H1 (cell line): ENCODE measurements around the gene ESR1. TPM values are rescaled to one million over a fixed set of nuclear protein-coding genes. Genes with fewer than 3 reads are reported as not detected.

ENCODE experiments used
- CTCF ChIA-PET: fragments of 300-600 bp; sonication (Branson Sonifier 250); formaldehyde crosslinking; loops from one replicate; lab custom pipeline; 2021; ENCODE audit not compliant: partially characterized antibody; lab: Charles Lee
- POLR2A ChIA-PET: fragments of 300-600 bp; sonication (Branson Sonifier 250); formaldehyde crosslinking; loops from one replicate; lab custom pipeline; 2021; ENCODE audit warnings: inconsistent platforms; ENCODE audit not compliant: partially characterized antibody; lab: Charles Lee
- DNase-seq, 2 experiments: peaks; one replicate each; pipeline versions ENCODE4 v3.0.0 to v3.0.0-alpha.2; 2010 to 2022; ENCODE audit warnings: low spot score in 2 of 2, low read depth in 1 of 2, mixed read lengths in 1 of 2
- FAIRE-seq: peaks from 2 replicates; lab custom pipeline; 2011; peaks lifted over from hg19 to GRCh38; lab: Jason Lieb, UNC
- H2AFZ ChIP-seq: 2 replicates; pipeline ENCODE4 v1.8.1; 2012; ENCODE audit warnings: low read length, inconsistent platforms
- H2AK5ac ChIP-seq: 2 replicates; pipeline ENCODE4 v1.6.1; 2013; ENCODE audit warnings: low read depth, low read length
- H2BK120ac ChIP-seq: replicated peaks from 2 replicates; pipeline ENCODE3; 2013; ENCODE audit warnings: low read depth, low read length, inconsistent platforms
- H2BK12ac ChIP-seq: 2 replicates; pipeline ENCODE4 v1.6.1; 2013; ENCODE audit warnings: low read depth, low read length
- H2BK15ac ChIP-seq: 2 replicates; pipeline ENCODE4 v1.6.1; 2013; ENCODE audit warnings: low read length
- H2BK20ac ChIP-seq: 2 replicates; pipeline ENCODE4 v1.6.1; 2013; ENCODE audit warnings: low read length
- H2BK5ac ChIP-seq: 2 replicates; pipeline ENCODE4 v1.6.1; 2013; ENCODE audit warnings: low read depth, low read length
- H3K14ac ChIP-seq: 2 replicates; pipeline ENCODE4 v1.6.1; 2013; ENCODE audit warnings: inconsistent platforms; ENCODE audit not compliant: insufficient read length
- H3K18ac ChIP-seq: 2 replicates; pipeline ENCODE4 v1.6.1; 2013; ENCODE audit warnings: low read length; ENCODE audit errors: extremely low read depth
- H3K23ac ChIP-seq: 2 replicates; pipeline ENCODE4 v1.6.1; 2013; ENCODE audit warnings: inconsistent platforms; ENCODE audit not compliant: insufficient read length
- H3K23me2 ChIP-seq: 2 replicates; pipeline ENCODE4 v1.6.1; 2013; ENCODE audit warnings: low read depth, low read length
- H3K27ac ChIP-seq: 2 replicates; pipeline ENCODE4 v1.6.1; 2011; ENCODE audit warnings: low read depth, low read length, inconsistent platforms
- H3K27me3 ChIP-seq, 4 experiments: replicated peaks in 1 of 4; 1 replicate in 1 of 4; 2 replicates in 3 of 4; pipeline versions ENCODE4 v1.6.1 to v1.8.1; 2011 to 2013; ENCODE audit warnings: low read length in 3 of 4, mild to moderate bottlenecking in 3 of 4, inconsistent platforms in 2 of 4, mixed read lengths in 2 of 4, moderate library complexity in 1 of 4; ENCODE audit not compliant: control insufficient read depth in 3 of 4, insufficient read depth in 3 of 4; ENCODE audit errors: extremely low read depth in 1 of 4
- H3K36me3 ChIP-seq, 4 experiments: 2 replicates each; pipeline versions ENCODE4 v1.6.1 to v1.8.1; 2011 to 2013; ENCODE audit warnings: mild to moderate bottlenecking in 4 of 4, low read length in 3 of 4, moderate library complexity in 2 of 4, control low read depth in 1 of 4, inconsistent platforms in 1 of 4; ENCODE audit not compliant: insufficient read depth in 4 of 4, control insufficient read depth in 2 of 4
- H3K4ac ChIP-seq: replicated peaks from 2 replicates; pipeline ENCODE3; 2013; ENCODE audit warnings: low read length, low read depth, mixed read lengths, inconsistent platforms; ENCODE audit not compliant: insufficient read length
- H3K4me1 ChIP-seq, 4 experiments: replicated peaks in 1 of 4; 1 replicate in 1 of 4; 2 replicates in 3 of 4; pipeline versions ENCODE4 v1.6.1 to v1.8.1; 2011 to 2013; ENCODE audit warnings: low read length in 3 of 4, inconsistent platforms in 2 of 4, mixed read lengths in 1 of 4; ENCODE audit not compliant: insufficient read depth in 4 of 4, control insufficient read depth in 3 of 4
- H3K4me2 ChIP-seq, 2 experiments: 2 replicates each; pipeline versions ENCODE4 v1.6.1 to v1.8.1; 2011 to 2013; ENCODE audit warnings: low read depth in 2 of 2, low read length in 2 of 2, control low read depth in 1 of 2, inconsistent platforms in 1 of 2, mild to moderate bottlenecking in 1 of 2; ENCODE audit not compliant: insufficient read depth in 1 of 2
- H3K4me3 ChIP-seq, 4 experiments: fragments of 200-600, 300-600 bp in 1 of 4; sonication (generic), shearing (Covaris generic), sonication (Bioruptor Twin) in 1 of 4; 2 replicates each; pipeline versions ENCODE4 v1.5.1 to v1.8.1; 2011 to 2016; ENCODE audit warnings: low read length in 4 of 4, low read depth in 3 of 4, control low read depth in 2 of 4, inconsistent platforms in 2 of 4, mild to moderate bottlenecking in 2 of 4, mixed read lengths in 1 of 4, moderate library complexity in 1 of 4; ENCODE audit not compliant: insufficient read depth in 2 of 4; ENCODE audit errors: extremely low read depth in 1 of 4
- H3K56ac ChIP-seq: replicated peaks from 2 replicates; pipeline ENCODE3; 2013; ENCODE audit warnings: low read depth, mild to moderate bottlenecking, mixed read lengths, low read length, inconsistent platforms; ENCODE audit not compliant: insufficient read length
- H3K79me1 ChIP-seq: 2 replicates; pipeline ENCODE4 v1.6.1; 2013; ENCODE audit warnings: low read depth, low read length, control low read depth
- H3K79me2 ChIP-seq, 2 experiments: 2 replicates each; pipeline versions ENCODE4 v1.6.1 to v1.8.1; 2012 to 2013; ENCODE audit warnings: low read length in 2 of 2, mild to moderate bottlenecking in 2 of 2, inconsistent platforms in 1 of 2; ENCODE audit not compliant: insufficient read depth in 2 of 2, control insufficient read depth in 1 of 2
- H3K9ac ChIP-seq, 4 experiments: replicated peaks in 1 of 4; 1 replicate in 1 of 4; 2 replicates in 3 of 4; pipeline versions ENCODE4 v1.6.1 to v1.8.1; 2011 to 2013; ENCODE audit warnings: low read depth in 3 of 4, low read length in 3 of 4, control low read depth in 2 of 4, mild to moderate bottlenecking in 2 of 4, moderate library complexity in 2 of 4, inconsistent platforms in 1 of 4; ENCODE audit errors: extremely low read depth in 1 of 4
- H3K9me3 ChIP-seq, 2 experiments: 2 replicates each; pipeline versions ENCODE4 v1.6.1 to v1.8.1; 2012 to 2013; ENCODE audit warnings: mild to moderate bottlenecking in 2 of 2, moderate library complexity in 2 of 2, control low read depth in 1 of 2, inconsistent platforms in 1 of 2, low read depth in 1 of 2, low read length in 1 of 2, mixed read lengths in 1 of 2; ENCODE audit not compliant: insufficient read depth in 2 of 2
- H4K20me1 ChIP-seq, 2 experiments: replicated peaks in 1 of 2; 2 replicates each; pipeline versions ENCODE3 to v1.8.1; 2011 to 2013; ENCODE audit warnings: inconsistent platforms in 2 of 2, low read length in 2 of 2, mild to moderate bottlenecking in 1 of 2; ENCODE audit not compliant: insufficient read depth in 2 of 2, control insufficient read depth in 1 of 2
- H4K5ac ChIP-seq: 2 replicates; pipeline ENCODE4 v1.6.1; 2013; ENCODE audit warnings: low read length, low read depth, mixed read lengths, inconsistent platforms; ENCODE audit not compliant: insufficient read length
- H4K8ac ChIP-seq: 2 replicates; pipeline ENCODE4 v1.8.0; 2013; ENCODE audit warnings: mild to moderate bottlenecking, moderate library complexity, low read length, inconsistent platforms; ENCODE audit not compliant: insufficient read depth; ENCODE audit errors: extremely low read depth
- H4K91ac ChIP-seq: replicated peaks from 2 replicates; pipeline ENCODE3; 2013; ENCODE audit warnings: low read length, mixed read lengths, inconsistent platforms; ENCODE audit not compliant: insufficient read length
- CHD1 ChIP-seq: IDR thresholded peaks from 2 replicates; pipeline ENCODE4 v1.6.1; 2012; ENCODE audit warnings: low read depth, low read length, improper control_type of control experiment
- E2F6 ChIP-seq: IDR thresholded peaks from 2 replicates; pipeline ENCODE4 v1.6.1; 2012; ENCODE audit warnings: inconsistent platforms
- EZH2 ChIP-seq: fragments of 200-600 bp; sonication (generic); IDR thresholded peaks from 2 replicates; pipeline ENCODE4 v1.7.1; 2012; ENCODE audit warnings: low read depth, mild to moderate bottlenecking, moderate library complexity, low read length, inconsistent platforms; ENCODE audit not compliant: severe bottlenecking
- RAD21 ChIP-seq, 2 experiments: IDR thresholded peaks in 1 of 2; conservative IDR thresholded peaks in 1 of 2; 2 replicates each; pipeline ENCODE4 v1.6.1; 2011; ENCODE audit warnings: low read depth in 2 of 2, low read length in 2 of 2, improper control_type of control experiment in 1 of 2, inconsistent platforms in 1 of 2, mild to moderate bottlenecking in 1 of 2, moderate library complexity in 1 of 2
- SIN3A ChIP-seq, 2 experiments: IDR thresholded peaks in 1 of 2; conservative IDR thresholded peaks in 1 of 2; 2 replicates each; pipeline ENCODE4 v1.6.1; 2011 to 2012; ENCODE audit warnings: low read length in 2 of 2, improper control_type of control experiment in 1 of 2, low read depth in 1 of 2, mild to moderate bottlenecking in 1 of 2
- SP4 ChIP-seq: IDR thresholded peaks from 2 replicates; pipeline ENCODE4 v1.6.1; 2012; ENCODE audit warnings: low read length, inconsistent platforms
- ZNF274 ChIP-seq: IDR thresholded peaks from 2 replicates; pipeline ENCODE4 v1.7.0; 2012; ENCODE audit warnings: low read length, borderline replicate concordance; ENCODE audit errors: extremely low read depth
- WGBS, 2 experiments: shearing (Covaris generic) in 1 of 2; methylation state at CpG; one replicate each; pipeline versions ENCODE4 v1.1.6 to v1.1.7; 2013 to 2015; ENCODE audit warnings: low lambda C conversion rate in 2 of 2, mixed read lengths in 2 of 2, inconsistent platforms in 1 of 2, low coverage in 1 of 2, missing lambda C conversion rate in 1 of 2; ENCODE audit not compliant: insufficient replicate concordance in 2 of 2, insufficient coverage in 1 of 2, insufficient read length in 1 of 2; ENCODE audit errors: extremely low coverage in 1 of 2, missing lambda C conversion rate in 1 of 2; 5-methylcytosine and 5-hydroxymethylcytosine counted together
- polyA plus RNA-seq, 7 experiments: library from polyadenylated mRNA; depleted of rRNA in 3 of 7; stranded (reverse) in 5 of 7; unstranded in 2 of 7; fragments of >200 nt in 5 of 7; fragments of 200-250 nt in 2 of 7; gene quantifications; 1 replicate in 5 of 7; 2 replicates in 1 of 7; 4 replicates in 1 of 7; pipeline versions ENCODE4 v1.2.1 to v1.2.3, GENCODE V29; 2011 to 2013; ENCODE audit warnings: missing spikeins in 2 of 7, mixed read lengths in 2 of 7
- total RNA-seq: library from RNA; stranded (reverse); fragmentation: NEBNext Ultra II Directional; extraction: Animal tissue kit (Norgen Biotek cat#: 25700); gene quantifications from 2 replicates; pipeline ENCODE4 v1.2.1, GENCODE V29; 2021

ESR1 gene
- total and polyA plus RNA-seq, 2 of the 8 experiments (the other 6 are each of a cell fraction or from before 2014, with no cell fraction given) = 0.03 to 0.17 TPM

GRCh38 chr6:151891524-151891923 lies 84.0 kb downstream of the ESR1 start:
- H3K14ac ChIP-seq = no peak overlapping the region
- no peak overlapping the region for H2BK15ac ChIP-seq
- no peak overlapping the region for H3K56ac ChIP-seq
- no peaks in the 10 kb centered on the region for H3K79me2 ChIP-seq
- H4K20me1 ChIP-seq = no peaks in the 10 kb centered on the region
- H3K27ac ChIP-seq = no peak overlapping the region
- no peaks in the 10 kb centered on the region for H3K4me1 ChIP-seq
- H3K4me2 ChIP-seq = no peak overlapping the region
- no peaks in the 10 kb centered on the region for H3K9me3 ChIP-seq
- FAIRE-seq = no peak
- no peak overlapping the region for H2BK120ac ChIP-seq
- no peak overlapping the region for H3K9ac ChIP-seq
- H3K18ac ChIP-seq = no peak overlapping the region
- no peak for TF ChIP-seq SP4
- TF ChIP-seq RAD21 (IDR thresholded peaks at IDR 0.05 in 1 of 2, conservative IDR thresholded peaks at IDR 0.05 in 1 of 2; ENCODE audit: low read depth in 2 of 2, low read length in 2 of 2) = no peak
- no peak for TF ChIP-seq EZH2
- no peak for TF ChIP-seq SIN3A (conservative IDR thresholded peaks at IDR 0.05 in 1 of 2, IDR thresholded peaks at IDR 0.05 in 1 of 2; ENCODE audit: low read depth in 1 of 2, low read length in 2 of 2)
- no peak for TF ChIP-seq CHD1
- no peak for TF ChIP-seq E2F6
- no peak for TF ChIP-seq ZNF274
- H2AK5ac ChIP-seq = no peak overlapping the region
- H4K5ac ChIP-seq = no peak overlapping the region
- H4K91ac ChIP-seq = no peak overlapping the region
- WGBS, 2 experiments = 87% methylated on average over 3 of the region's 3 CpGs; no CpG with 5 or more reads in 1 of the 2 experiments
- H3K23me2 ChIP-seq = no peaks in the 10 kb centered on the region
- no peak overlapping the region for H3K4me3 ChIP-seq
- DNase-seq = no peak
- H3K23ac ChIP-seq = no peak overlapping the region
- POLR2A ChIA-PET = no interaction called here
- no peak overlapping the region for H2BK20ac ChIP-seq
- H2BK12ac ChIP-seq = no peak overlapping the region
- H2BK5ac ChIP-seq = no peak overlapping the region
- H3K36me3 ChIP-seq = no peaks in the 10 kb centered on the region
- no peak overlapping the region for H4K8ac ChIP-seq
- H3K4ac ChIP-seq = no peak overlapping the region
- H2AFZ ChIP-seq = no peak overlapping the region
- no peaks in the 10 kb centered on the region for H3K79me1 ChIP-seq
- no peaks in the 10 kb centered on the region for H3K27me3 ChIP-seq
- CTCF ChIA-PET = interaction anchor here (1.1 kb wide), 1 partner anchor 153 kb away, joined by 3 read pairs; no protein-coding TSS in a partner anchor
